ENCODE data around the gene CFAP65. TPM values are rescaled to one million over a fixed set of nuclear protein-coding genes. Genes with fewer than 3 reads are reported as not detected.
A peak's percentile ranks its signal among the peaks of the same experiment; 100 is the strongest.

Gene CFAP65
- total RNA-seq, 1 experiment from 2014 or later: not detected

DNA sequence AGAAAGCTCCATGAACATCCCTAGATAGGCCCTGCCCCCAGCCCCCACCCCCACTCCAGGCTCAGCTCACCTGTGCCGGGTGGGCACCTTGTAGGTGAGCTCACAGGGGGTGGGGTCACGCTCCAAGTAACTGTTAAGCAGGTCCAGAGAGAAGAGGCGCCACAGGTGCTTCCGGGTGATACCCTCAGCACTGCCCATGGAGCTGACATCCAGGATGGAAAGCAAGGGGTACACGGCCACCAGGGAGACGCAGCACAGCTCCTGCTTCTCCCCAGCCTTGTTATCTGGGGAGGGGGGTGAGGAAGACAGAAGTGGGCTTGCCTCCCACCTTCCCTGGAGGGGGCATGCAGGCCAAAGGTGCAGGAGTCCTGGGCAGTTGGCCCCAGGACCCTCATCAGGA, 21.9 kb downstream of the CFAP65 start:
- DNase-seq: no peak

DNA sequence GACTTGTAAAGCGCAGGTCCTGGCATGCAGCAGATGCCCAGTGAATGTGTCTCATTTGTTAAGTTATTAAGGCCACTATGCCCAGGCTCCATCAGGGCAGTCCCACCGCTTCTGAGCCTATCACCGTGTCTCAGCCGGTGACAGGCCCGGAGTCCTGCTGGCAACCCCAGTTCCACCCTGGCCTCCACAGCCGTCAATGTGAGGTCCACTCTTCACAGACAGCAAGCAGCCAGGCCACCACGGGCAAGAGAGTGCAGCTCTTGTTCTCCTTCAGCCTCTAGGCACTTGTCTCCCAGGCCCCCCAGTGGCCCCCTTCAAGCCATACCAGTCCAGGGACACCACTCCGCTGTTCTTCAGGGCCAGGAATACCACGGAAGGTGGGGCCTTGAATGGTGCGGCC, 22.6 kb downstream of the CFAP65 start:
- no peaks in the 10 kb centered on the region for H3K36me3 ChIP-seq (replicated peaks; ENCODE audit: control insufficient read depth, insufficient read depth, low read length)
- no peak for DNase-seq
- peaks cover 6% of the 10 kb centered on the region; the same call in 1 of the 2 replicates for H3K27me3 ChIP-seq (ENCODE audit: control insufficient read depth, insufficient read depth, low read length)
- no peak overlapping the region for H3K4me3 ChIP-seq (ENCODE audit: insufficient read depth, low read depth, low read length)

More for the DNA sequence above, 21.9 kb downstream of the CFAP65 start:
- H3K27me3 ChIP-seq (ENCODE audit: control insufficient read depth, insufficient read depth, low read length): peaks cover under 1% of the 10 kb centered on the region; the same call in 1 of the 2 replicates
- H3K4me3 ChIP-seq (ENCODE audit: insufficient read depth, low read depth, low read length): no peak overlapping the region
- H3K36me3 ChIP-seq (replicated peaks; ENCODE audit: control insufficient read depth, insufficient read depth, low read length): no peaks in the 10 kb centered on the region

DNA sequence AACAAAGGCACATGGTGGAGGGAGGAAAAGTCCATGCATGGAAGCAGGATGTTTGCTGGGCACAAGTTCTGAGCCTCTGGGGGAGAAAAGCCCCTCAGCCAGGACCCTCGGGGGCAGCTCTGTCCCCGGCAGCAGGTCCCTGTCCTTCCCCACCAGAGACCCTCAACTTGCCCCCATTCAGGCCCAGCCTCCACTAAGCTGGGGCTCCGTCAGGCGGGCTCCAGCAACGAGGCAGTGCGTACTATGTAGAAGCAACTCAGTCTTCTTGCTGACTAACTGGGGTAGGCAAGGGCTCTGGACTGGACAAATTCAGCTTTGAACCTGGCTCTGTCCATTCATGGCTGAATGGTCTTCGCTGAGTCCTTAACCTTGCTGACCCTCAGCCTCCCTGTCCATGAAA, 23.0 kb downstream of the CFAP65 start:
- H3K27me3 ChIP-seq (ENCODE audit: control insufficient read depth, insufficient read depth, low read length): peaks cover 6% of the 10 kb centered on the region; the same call in 1 of the 2 replicates
- no peak overlapping the region for H3K4me3 ChIP-seq (ENCODE audit: insufficient read depth, low read depth, low read length)
- no peak for DNase-seq
- no peaks in the 10 kb centered on the region for H3K36me3 ChIP-seq (replicated peaks; ENCODE audit: control insufficient read depth, insufficient read depth, low read length)

DNA sequence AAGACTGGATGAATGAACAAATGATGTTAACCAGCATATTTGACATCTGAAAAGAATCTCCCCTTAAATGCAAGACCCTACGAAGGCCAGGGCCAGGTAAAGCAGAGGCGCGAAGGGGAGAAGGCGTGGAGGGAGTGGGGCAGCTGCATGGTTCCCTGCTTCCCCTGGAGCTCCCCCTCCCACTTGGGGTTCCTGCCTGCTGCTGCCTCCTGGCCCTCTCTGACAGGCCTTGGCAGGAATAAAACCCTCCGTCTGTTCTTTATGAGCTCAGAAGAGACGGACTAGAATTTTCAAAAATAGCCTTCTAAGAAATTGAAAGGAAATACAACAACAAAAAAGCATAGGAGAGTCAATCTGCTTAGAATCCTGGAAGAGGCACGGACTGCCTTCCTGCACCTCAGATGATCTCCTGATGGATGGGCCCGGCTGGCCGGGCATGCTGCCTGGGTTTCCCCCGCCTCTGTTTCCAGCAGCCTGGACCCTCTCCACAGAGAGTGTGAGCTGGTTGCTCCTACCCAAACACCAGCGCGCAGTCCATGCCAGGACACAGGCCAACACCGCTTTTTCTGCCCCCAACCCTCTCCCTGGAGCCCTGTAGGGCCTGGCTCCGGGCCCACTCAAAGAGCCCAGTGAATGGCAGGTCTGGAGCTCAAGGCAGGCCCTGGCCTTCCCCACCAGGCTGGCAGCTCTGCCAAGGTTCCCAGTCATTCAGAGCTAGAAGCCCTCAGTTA, 23.9 kb downstream of the CFAP65 start:
- Histone ChIP-seq H3K27me3 (ENCODE audit: control insufficient read depth, insufficient read depth, low read length) (peaks cover 6% of the 10 kb centered on the region; the same call in 1 of the 2 replicates), H3K36me3 (replicated peaks; ENCODE audit: control insufficient read depth, insufficient read depth, low read length) (no peaks in the 10 kb centered on the region), H3K4me3 (ENCODE audit: insufficient read depth, low read depth, low read length) (no peak overlapping the region)
- no peak for DNase-seq

DNA sequence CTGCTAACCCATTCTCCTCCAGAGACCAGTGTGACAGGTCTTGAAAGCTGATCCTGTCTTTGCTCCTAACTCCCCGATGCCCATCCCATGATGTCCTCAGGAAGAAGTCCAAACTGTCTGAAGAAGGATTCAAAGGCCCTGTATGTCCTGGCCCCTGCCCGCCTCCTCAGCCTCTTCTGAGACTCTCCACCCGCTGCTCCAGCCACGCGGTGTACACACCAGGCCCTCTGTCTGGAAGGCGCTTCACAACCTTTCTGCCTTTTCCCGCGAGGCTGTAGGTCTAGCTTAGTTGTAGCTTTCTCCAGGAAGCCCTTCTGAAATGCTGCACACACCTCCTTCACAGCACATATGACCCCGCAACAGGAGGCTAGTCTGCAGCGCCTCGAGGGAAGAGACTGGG, 24.6 kb downstream of the CFAP65 start:
- H3K36me3 ChIP-seq (replicated peaks; ENCODE audit: control insufficient read depth, insufficient read depth, low read length): no peaks in the 10 kb centered on the region
- peaks cover 6% of the 10 kb centered on the region; the same call in 1 of the 2 replicates for H3K27me3 ChIP-seq (ENCODE audit: control insufficient read depth, insufficient read depth, low read length)
- DNase-seq: no peak
- no peak overlapping the region for H3K4me3 ChIP-seq (ENCODE audit: insufficient read depth, low read depth, low read length)

DNA sequence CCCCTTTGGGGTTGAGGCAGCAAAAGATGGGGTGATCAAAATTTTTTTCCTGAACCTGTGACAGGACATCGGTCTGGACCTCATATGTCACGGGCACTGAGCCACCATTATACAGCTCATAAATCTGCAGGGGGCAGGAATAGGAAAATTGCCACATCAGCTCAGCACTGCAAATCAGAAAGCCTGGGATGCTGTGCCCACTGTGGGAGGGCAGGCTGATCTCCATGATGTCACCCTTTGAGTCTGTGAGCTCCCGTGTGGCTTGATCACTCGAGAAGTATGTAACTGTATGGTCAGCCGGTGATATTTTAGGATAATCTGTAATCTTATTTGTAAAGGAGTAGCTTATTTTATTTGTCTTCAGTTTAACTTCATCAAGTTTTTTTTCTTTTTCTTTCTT, 30.4 kb downstream of the CFAP65 start:
- peaks cover 14% of the 10 kb centered on the region for H3K27me3 ChIP-seq (ENCODE audit: control insufficient read depth, insufficient read depth, low read length)
- no peak overlapping the region for H3K4me3 ChIP-seq (ENCODE audit: insufficient read depth, low read depth, low read length)
- DNase-seq: no peak
- H3K36me3 ChIP-seq (replicated peaks; ENCODE audit: control insufficient read depth, insufficient read depth, low read length): no peaks in the 10 kb centered on the region

DNA sequence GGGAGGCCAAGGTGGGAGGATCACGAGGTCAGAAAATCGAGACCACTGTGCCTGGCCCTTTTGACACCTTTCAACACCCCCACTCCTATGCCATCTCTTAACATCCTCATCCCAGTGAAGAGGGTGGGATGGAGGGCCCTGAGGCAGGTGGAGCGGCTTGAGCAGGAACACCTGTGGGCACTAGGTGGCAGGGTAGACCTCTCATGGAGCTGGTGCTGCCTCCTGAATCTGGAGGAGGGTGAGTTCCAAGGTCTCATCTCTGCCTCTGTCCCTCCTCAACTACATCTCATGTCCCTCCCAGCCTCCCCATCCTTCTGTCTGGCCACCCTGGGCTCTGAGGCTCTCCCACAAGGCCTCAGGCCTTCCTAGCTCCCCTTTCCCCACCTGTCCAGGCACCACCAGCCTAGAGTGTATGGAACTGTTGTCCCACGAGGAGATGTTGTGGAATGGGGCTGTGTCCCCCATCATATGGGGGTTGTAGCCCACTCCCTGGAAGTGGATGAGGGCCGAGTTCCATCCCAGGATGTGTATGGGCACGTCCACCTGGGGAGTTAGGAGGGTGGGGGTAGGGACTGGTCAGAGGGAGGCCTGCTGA, 31.1 kb downstream of the CFAP65 start:
- DNase-seq: peak; percentile 86
- Histone ChIP-seq H3K4me3 (ENCODE audit: insufficient read depth, low read depth, low read length) (no peak overlapping the region), H3K27me3 (ENCODE audit: control insufficient read depth, insufficient read depth, low read length) (peaks cover 19% of the 10 kb centered on the region), H3K36me3 (replicated peaks; ENCODE audit: control insufficient read depth, insufficient read depth, low read length) (no peaks in the 10 kb centered on the region)

DNA sequence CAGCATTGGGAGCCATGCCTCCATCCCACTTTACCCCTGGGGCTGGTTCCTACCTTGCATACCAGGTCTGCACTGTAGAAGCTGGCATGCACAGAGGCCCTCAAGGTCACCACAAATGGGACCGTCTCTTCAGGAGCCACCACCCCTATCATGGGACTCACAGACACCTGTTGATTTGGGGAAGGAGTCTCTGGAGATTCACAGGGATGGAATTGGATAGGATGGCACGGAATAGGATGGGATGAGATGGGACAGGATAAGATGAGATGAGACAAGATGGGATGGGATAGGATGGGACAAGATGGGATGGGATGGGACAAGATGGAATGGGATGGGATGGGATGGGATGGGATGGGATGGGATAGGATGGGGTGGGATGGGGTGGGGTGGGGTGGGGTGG, 32.0 kb downstream of the CFAP65 start:
- no peak for DNase-seq
- Histone ChIP-seq H3K27me3 (ENCODE audit: control insufficient read depth, insufficient read depth, low read length) (peaks cover 26% of the 10 kb centered on the region), H3K4me3 (ENCODE audit: insufficient read depth, low read depth, low read length) (no peak overlapping the region), H3K36me3 (replicated peaks; ENCODE audit: control insufficient read depth, insufficient read depth, low read length) (no peaks in the 10 kb centered on the region)

DNA sequence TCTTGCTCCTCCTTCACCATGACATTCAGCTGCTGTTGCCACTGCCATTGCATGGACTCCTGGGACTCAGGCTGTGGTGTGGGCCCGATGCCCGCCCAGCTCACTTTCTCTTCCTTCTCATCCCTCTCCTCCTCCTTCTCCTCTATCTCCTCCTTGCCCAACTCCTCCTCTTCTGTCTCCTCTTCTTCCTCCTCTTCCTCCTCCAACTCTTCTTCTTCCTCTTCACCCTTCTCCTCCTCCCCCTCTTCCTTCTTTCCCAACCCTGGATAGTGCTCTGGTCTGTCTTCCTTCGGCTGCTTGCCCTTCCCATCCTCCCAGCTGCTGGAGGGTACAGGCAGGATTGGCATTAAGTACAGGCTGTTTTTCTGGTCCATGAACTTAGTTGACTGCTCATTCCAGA, 37.3 kb downstream of the CFAP65 start:
- Histone ChIP-seq H3K36me3 (replicated peaks; ENCODE audit: control insufficient read depth, insufficient read depth, low read length) (no peaks in the 10 kb centered on the region), H3K27me3 (ENCODE audit: control insufficient read depth, insufficient read depth, low read length) (peaks cover 74% of the 10 kb centered on the region), H3K4me3 (ENCODE audit: insufficient read depth, low read depth, low read length) (no peak overlapping the region)
- DNase-seq: no peak

DNA sequence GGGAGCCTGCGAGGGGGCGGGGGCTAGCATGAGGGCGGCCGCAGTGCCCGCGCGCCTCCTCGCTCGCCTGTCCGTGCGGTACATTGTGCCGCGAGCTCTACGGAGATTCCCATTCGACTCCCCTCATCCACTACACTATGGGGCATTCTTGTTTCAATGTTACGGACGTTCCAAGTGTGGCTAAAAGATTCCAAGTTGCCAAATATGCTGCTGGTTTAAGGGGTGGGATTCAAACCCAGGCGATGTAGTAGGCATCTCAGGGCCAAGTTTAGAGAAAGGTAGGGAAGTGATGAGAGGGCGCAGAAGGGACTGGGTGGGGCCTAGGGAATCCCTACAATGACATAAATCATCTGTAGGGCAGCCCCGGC, 38.1 kb downstream of the CFAP65 start:
- no peak overlapping the region for H3K4me3 ChIP-seq (ENCODE audit: insufficient read depth, low read depth, low read length)
- DNase-seq: peak; percentile 67

DNA sequence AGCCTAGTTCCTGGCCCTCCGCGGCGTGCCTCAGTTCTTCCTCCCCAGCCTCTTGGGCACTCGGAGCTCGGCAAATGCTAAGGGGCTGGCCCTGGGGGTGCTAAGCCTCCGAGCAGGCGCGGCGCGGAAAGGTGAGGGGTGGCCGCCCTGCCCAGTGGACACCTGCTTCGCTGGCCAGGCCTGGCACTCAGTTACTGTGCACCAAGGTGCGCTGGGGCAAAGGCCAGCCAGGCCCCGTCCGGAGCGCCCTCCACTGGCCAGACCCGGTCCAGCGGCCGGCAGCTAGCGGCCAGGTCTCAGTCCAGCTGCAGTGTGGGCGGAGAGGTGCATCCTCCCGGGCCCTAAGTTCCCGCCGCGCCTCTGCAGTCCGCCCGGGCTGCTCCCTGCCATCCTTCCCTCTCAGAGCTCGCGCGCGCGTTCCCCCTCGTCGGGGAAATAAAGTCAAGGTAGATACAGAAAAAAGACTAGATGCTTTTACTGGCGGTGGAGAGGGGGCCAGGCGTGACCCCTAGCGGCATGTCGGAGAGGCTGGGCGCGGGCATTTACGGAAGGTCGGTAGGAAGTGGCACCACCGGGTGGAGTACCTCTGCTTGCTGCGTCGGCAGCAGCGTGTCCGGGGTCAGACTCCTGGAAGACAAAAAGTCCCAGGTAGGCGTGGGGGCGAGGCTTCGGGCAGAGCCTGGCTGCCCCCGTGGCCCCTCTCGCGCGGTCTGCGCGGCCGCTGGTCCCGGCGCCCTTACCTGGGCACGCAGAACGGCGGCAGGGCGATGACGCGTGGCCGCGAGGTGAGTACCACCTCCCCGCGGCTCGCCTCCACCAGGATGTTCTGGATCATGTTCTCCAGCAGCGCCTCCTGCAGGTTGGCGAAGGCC, 38.7 kb downstream of the CFAP65 start:
- H3K4me3 ChIP-seq (ENCODE audit: insufficient read depth, low read depth, low read length): peak overlapping the region; percentile 49
- DNase-seq: peak; percentile 98
- H3K27me3 ChIP-seq (ENCODE audit: control insufficient read depth, insufficient read depth, low read length): peaks cover 87% of the 10 kb centered on the region
- no peaks in the 10 kb centered on the region for H3K36me3 ChIP-seq (replicated peaks; ENCODE audit: control insufficient read depth, insufficient read depth, low read length)

More for the DNA sequence above, 38.1 kb downstream of the CFAP65 start:
- Histone ChIP-seq H3K36me3 (replicated peaks; ENCODE audit: control insufficient read depth, insufficient read depth, low read length) (no peaks in the 10 kb centered on the region), H3K27me3 (ENCODE audit: control insufficient read depth, insufficient read depth, low read length) (peaks cover 81% of the 10 kb centered on the region)

DNA sequence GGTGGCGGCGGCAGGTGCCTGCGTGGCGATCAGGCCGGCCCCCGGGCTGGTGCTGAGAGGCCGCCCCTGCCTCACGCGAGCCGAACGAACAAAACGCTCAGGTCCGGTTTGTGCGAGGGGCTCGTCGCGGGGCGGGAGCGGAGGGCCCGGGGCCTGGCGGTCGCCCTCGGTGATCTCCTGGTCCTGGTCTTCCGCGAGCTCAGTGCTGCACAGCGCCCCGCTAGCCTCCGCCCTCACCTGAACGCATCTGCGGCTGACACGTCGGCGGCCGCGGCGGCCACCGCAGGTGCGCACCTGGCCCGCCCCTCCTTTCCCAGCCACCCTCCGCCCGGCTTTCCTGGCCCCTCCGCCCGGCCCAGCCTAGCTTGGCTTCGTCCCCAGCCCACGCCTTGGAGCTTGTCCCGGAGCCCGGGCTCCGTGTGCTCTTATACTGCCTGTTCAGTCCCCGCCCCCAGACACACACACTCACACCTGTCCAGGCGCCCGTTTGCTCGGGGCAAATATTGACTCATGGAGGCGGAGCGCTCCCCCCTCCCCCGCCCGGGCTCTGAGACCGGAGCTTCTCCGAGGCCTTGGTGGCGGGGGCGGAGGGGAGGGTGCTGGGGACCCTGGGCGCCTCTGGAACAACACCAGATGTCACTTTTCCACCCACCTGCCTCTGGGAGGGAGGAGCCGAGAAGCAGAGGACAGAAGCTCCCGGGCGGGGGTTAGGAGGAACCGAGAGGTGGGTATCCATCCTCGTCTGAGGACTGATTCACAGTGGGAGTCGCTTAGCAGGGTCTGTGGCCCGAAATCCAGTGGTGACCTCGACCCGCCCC, 39.5 kb downstream of the CFAP65 start:
- Histone ChIP-seq H3K36me3 (replicated peaks; ENCODE audit: control insufficient read depth, insufficient read depth, low read length) (no peaks in the 10 kb centered on the region), H3K27me3 (ENCODE audit: control insufficient read depth, insufficient read depth, low read length) (peaks cover 94% of the 10 kb centered on the region)
- DNase-seq: peak; percentile 89

DNA sequence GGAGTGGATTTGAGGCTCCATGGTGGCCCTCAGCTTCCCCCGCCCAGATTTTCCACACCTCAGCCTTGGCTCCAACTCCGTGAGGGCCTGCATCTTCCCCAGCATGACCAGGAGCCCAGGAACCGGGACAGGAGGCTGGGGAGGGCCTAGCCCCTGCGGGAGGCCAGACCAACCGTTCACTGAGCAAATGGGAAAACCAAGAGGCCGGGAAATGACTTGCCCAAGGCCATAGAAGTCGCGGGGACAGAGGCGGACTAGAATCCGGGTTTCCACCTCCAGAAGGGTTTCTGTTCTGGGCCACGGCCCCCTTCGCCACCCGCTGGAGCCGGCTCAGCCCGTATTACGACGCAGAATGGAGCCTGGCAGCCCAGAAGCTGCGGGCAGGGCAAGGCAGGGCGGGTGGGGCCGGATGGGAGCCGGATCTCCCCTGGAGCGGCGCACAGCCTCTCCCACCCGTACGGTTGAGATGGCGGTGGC, 40.2 kb downstream of the CFAP65 start:
- Histone ChIP-seq H3K4me3 (ENCODE audit: insufficient read depth, low read depth, low read length) (peak overlapping the region; percentile 37), H3K36me3 (replicated peaks; ENCODE audit: control insufficient read depth, insufficient read depth, low read length) (no peaks in the 10 kb centered on the region), H3K27me3 (ENCODE audit: control insufficient read depth, insufficient read depth, low read length) (peaks cover 98% of the 10 kb centered on the region)
- DNase-seq: no peak

More for the DNA sequence above, 39.5 kb downstream of the CFAP65 start:
- H3K4me3 ChIP-seq (ENCODE audit: insufficient read depth, low read depth, low read length): peak overlapping the region; percentile 49

DNA sequence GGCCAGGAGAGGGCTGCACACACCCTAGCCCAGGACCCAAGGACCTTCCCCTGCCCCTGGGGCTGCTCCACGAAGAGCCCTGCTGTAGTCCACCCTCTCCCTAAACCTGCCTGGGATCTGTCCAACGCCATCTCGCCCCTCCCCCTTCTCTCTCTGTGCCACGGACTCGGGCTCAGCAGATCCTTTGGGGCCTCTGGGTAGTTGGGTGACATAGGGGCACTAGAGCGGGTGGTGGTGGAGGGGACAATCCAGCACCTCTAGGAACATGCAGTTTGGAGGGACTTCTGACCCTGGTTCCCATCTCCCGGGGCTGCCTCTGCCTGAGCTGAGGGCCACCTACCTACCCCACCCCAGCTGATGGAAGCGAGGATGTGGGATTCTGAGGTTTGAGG, 40.8 kb downstream of the CFAP65 start:
- peaks cover 98% of the 10 kb centered on the region for H3K27me3 ChIP-seq (ENCODE audit: control insufficient read depth, insufficient read depth, low read length)
- peak overlapping the region; percentile 37; the same call in 1 of the 2 replicates for H3K4me3 ChIP-seq (ENCODE audit: insufficient read depth, low read depth, low read length)
- DNase-seq: no peak
- H3K36me3 ChIP-seq (replicated peaks; ENCODE audit: control insufficient read depth, insufficient read depth, low read length): no peaks in the 10 kb centered on the region
